HL-60/S4 treated with phorbol 12-myristate 13-acetate at 8.2 ng/mL for 4 days and 3 days (cell line): Measurements from ENCODE around the gene GJB4.

Experiments used
- in situ Hi-C: fragments of 300-500 bp; cut with MboI; formaldehyde crosslinking; loops from 2 replicates; pipeline ENCODE4 v1.15.0; 2022; ENCODE audit warnings: low sequenced_read_pairs

GJB4 gene

DNA sequence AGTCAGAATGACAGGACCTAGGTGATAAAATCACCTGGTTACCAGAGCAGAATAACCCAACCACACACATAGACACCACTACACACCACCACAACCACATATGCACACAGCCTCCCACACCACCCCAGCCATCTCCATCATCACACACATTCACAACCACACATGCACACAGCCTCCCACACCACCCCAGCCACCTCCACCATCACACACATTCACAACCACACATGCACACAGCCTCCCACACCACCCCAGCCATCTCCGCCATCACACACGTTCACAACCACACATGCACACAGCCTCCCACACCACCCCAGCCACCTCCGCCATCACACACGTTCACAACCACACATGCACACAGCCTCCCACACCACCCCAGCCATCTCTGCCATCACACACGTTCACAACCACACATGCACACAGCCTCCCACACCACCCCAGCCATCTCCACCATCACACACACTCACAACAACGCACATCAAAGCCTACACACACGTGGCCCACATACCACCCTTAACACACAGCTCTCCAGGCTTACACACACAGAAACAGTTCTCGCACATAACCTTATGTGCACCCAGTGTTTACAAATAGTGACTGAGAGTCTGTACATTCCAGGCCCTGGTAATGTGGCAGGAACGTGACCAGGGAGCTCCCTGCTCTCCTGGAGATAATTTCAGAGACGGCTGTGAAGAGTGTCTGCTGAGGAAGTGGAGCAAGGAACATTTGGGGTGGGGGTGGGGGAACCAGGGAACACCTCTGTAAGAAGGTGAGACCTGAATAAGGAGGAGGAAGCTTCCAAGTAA, 18.2 kb downstream of the GJB4 start:
- in situ Hi-C loops: no loop called here

DNA sequence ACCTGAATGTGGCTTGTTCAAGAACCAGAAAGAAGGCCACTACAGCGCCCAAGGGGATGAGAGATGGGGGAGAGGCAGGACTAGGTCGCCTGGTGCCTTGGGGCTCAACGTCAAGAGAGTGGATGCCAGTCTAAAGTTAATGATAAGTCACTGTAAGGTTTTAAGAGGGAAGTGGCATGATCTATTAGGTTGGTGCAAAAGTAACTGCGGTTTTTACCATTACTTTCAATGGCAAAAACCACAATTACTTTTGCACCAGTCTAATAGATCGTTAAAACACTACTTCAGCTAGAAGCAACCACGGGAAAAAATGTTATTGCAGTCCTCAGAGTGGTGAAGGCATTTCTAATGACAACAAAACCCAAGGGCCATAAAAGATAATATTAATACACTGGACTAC, 18.8 kb downstream of the GJB4 start:
- in situ Hi-C loops: no loop called here

DNA sequence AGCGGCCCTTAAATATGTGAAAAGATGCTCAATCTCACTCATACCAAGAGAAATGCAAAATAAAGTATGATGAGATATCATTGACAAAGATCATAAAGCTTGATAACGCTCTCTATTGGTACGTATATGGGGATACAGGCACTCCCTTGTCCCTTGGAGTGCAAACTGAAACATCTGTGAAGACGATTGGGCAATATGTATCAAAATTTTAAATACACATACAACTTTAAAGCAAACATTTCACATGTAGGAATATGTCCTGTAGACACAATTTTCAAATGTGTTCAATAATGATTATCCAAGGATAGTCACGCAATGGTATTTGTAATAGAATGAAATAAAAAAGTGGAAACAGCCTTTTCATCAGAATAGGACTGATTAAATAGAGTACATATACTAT, 19.5 kb downstream of the GJB4 start:
- in situ Hi-C loops: no loop called here

DNA sequence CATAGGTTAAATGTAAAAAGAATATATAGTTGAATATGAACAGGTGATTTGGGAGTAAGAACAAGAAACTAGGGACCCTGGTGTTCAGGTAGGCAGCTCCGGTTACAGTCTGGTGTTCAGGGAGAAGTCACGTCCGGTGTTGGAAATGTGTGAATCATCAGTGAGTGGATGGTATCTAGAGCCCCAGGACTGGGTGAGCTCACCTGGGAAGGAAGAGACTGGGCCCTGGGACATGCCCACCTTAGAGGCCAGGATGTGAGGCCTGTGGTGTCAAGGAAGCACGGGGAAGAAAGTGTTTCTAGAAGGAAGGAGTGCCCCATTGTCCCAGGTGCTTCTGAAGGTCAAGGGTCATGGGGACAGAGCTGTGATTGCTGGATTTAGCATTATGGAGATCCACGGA, 20.0 kb downstream of the GJB4 start:
- in situ Hi-C loops: no loop called here

DNA sequence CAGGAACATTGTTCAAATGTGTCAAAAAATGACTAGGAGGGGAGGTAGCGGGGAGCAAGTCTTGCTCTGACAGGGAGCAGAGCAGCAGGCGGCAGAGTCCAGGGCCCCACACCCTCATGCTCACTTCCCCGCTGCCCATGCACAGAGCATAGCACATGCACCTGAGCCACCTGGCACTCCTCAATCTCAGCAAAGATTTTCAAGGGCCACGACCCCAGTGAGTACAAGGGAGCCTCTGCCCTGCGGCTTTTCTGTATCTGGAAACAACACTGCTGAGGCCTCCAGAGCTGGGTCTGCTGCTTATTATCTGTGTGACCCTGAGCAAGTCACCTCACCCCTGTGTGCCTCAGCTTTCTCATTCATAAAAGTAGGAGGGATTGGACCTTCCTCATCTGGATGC, 20.4 kb downstream of the GJB4 start:
- in situ Hi-C loops: no loop called here

DNA sequence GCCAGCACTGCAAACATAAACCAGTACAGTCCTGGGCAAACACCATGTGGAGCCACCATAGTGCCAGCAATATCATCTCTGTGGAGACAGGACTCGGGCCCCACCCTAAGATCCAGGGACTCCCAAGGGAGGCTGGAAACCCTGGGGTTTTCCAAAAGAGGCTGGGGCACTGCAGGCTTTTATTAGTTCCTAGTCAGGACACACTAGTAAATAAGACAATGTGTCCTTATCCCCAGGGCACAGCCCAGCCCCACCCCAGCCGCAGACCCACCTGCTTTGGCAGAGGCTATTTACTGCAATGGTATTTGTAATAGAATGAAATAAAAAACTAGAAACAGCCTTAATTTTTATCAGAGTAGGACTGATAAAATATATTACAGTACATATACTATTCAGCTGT, 21.0 kb downstream of the GJB4 start:
- in situ Hi-C loops: no loop called here

DNA sequence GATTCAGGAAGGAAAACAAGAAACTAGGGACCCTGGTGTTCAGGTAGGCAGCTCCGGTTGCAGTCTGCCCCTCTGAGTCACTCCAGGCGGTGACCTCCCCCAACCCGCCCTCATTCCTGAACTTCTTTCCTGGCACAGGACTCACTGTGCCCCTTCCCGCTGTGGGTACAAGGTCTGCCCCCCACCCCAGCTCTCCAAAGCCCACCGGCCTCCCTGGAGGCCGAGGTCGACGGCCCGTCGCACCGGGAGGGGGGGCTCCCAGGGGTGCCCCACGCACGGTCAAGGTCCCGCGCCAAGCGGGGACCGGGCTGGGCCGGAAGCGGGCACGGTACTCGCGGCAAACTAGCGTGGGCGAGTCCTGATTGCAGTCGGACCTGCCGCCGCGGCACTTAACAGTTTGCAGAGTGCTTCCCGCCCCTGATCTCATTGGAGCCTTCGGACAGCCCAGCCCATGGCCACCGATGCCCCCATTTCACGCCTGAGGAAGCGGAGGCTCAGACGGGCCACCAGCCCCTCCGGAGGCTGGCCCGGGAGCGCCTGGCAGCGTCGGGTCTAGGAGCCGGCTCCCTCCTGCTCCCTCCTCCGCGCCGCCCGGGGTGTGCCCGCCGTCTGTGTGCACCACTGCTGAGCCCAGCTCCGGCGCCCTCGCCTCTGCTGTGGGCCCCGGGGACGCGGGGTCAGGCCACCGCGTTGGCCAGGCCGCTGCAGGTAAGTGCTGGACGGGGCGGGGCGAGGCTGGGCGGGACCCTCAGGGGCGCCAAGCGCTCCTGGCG, 21.7 kb downstream of the GJB4 start, which contains the start of gene GJB3:
GJB3 (plus strand) TSS at position 144 of the 773 bp plus-strand sequence. CDS start 3,549 bp downstream, outside the sequence.
- in situ Hi-C loops: no loop called here

DNA sequence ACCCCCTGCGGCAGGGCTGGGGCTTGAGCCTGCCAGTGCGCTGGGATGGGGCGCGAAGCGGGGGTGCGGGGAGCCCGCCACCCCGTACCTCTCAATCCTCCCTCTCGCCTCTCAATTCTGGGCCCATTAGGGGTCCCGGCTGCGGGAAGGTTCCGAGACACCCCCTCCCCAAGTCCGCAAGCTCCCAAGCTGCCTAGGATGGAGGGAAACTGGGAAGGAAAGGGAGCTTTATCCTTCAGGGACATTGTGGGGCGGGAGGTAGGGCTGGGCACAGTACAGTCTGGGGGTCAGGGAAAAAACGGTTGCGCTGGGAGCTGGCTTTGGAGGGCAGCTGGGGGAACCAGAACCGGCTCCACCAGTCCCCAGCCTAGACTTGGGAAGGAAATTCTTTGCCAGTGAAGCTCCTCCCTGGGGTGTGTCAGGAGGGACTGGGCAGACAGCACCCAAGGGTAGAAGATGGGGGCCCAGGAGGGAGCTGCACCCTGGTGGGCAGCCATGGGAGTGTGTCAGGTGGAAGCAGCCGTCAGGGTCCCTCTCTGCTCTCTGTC, 22.4 kb downstream of the GJB4 start:
- in situ Hi-C loops: no loop called here

DNA sequence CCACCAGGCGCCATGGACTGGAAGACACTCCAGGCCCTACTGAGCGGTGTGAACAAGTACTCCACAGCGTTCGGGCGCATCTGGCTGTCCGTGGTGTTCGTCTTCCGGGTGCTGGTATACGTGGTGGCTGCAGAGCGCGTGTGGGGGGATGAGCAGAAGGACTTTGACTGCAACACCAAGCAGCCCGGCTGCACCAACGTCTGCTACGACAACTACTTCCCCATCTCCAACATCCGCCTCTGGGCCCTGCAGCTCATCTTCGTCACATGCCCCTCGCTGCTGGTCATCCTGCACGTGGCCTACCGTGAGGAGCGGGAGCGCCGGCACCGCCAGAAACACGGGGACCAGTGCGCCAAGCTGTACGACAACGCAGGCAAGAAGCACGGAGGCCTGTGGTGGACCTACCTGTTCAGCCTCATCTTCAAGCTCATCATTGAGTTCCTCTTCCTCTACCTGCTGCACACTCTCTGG, 25.2 kb downstream of the GJB4 start:
- in situ Hi-C loops: no loop called here

DNA sequence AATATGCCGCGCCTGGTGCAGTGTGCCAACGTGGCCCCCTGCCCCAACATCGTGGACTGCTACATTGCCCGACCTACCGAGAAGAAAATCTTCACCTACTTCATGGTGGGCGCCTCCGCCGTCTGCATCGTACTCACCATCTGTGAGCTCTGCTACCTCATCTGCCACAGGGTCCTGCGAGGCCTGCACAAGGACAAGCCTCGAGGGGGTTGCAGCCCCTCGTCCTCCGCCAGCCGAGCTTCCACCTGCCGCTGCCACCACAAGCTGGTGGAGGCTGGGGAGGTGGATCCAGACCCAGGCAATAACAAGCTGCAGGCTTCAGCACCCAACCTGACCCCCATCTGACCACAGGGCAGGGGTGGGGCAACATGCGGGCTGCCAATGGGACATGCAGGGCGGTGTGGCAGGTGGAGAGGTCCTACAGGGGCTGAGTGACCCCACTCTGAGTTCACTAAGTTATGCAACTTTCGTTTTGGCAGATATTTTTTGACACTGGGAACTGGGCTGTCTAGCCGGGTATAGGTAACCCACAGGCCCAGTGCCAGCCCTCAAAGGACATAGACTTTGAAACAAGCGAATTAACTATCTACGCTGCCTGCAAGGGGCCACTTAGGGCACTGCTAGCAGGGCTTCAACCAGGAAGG, 25.8 kb downstream of the GJB4 start:
- in situ Hi-C loops: no loop called here

DNA sequence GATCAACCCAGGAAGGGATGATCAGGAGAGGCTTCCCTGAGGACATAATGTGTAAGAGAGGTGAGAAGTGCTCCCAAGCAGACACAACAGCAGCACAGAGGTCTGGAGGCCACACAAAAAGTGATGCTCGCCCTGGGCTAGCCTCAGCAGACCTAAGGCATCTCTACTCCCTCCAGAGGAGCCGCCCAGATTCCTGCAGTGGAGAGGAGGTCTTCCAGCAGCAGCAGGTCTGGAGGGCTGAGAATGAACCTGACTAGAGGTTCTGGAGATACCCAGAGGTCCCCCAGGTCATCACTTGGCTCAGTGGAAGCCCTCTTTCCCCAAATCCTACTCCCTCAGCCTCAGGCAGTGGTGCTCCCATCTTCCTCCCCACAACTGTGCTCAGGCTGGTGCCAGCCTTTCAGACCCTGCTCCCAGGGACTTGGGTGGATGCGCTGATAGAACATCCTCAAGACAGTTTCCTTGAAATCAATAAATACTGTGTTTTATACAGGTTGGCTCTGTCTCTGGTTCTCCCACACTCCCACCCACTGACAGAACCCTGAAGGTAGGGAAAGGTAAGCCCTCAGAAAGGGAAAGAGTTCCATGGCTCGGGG, 26.4 kb downstream of the GJB4 start:
- in situ Hi-C loops: no loop called here

DNA sequence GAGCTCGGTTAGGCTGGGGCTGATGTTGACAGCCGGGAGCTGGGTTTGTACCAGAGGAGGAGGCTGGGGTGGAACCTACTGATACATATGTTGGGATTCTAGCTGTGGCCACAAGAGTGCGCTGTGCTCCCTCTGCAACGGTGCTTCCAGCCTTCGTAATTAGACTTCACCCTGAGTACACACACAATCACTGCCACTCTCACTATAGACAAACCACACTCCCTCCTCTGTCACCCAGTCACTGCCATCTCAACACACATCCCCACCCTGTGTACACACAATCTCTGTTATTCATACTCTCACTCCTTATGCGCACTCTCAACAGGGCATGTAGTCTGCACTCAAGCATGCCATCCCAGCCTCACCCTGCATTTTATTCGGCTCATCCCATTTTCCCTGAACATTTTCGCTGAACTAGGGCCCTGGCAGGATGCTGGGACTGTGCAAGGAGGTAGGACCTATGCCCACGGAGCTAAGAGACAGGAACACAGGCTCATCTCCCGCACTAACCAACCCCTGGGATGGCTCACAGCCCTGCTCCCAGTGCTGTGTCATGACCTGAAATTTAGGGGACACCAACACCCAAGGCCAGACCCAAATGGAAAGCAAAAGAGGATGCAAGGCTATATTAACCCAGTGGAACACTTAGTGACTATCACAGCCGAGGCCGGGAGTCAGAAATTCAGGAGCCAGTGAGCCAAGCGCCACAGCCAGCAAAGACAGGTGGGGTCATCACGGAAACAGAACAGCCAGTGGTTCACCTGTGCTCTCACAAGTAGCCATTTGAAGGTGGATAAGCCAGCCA, 27.2 kb downstream of the GJB4 start:
- in situ Hi-C loops: no loop called here

DNA sequence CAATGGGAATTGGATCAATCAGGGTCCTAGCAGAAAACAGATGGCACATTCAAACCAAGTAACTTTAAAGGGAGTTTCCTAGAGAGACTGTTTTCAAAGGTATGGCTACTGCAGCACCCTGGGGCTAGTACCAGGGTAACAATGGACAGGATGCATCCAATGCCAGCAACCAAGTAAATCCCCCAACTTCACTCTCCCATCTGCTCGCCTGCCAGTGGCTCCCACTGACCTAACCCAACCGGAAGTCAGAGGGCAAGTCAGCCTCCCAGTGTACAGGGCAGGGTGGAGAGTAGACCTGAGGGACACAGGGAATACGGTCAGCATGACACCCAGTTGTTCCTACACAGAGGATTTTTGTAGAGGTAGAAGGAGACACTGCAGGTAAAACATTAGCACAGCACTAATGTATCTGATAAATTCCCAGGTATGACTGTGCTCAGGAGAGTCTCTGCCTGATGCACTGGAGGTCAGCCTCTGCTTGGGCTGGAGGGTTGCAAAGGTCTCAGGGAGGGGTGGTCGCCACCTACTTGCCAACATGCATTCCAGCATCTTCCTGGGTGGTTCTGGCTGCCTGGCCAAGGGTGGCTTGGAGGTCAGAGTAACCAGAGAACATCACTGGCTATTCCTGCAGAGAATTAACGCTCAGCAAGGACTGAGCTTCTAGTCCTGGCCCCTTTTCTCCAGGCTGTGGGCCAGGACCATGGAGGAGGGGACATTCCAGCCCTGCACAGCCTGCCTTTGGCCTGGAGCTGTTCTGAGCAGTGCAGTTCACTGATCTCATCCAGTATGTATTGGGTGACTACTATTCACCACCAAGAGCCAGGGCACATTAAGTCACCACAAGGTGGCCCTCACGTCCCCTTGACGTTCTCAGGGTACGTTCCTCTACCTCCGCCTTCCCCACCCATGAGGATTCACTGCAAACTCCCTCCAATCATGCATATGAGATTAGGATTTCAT, 28.2 kb downstream of the GJB4 start:
- in situ Hi-C loops: no loop called here

DNA sequence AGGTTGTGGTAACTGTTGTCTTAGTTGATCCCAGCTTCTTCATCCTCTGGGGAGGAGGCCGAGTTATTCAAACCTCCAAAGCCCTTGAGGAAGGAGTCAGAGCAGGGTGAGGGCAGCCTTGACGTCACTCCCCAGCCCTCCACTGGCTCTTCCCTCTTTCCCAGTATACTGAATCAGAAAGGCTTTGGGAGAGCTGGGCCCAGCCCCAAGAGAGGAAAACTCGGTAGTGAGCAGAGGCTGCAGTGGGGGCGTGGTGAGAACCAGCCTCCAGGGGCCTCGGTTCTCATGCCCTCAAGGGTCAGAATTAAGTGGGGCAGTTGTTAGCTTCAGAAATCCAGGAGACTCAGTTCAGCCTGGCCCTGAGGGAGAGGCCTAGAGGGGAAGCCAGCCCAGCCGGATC, 31.4 kb downstream of the GJB4 start:
- in situ Hi-C loops: no loop called here

DNA sequence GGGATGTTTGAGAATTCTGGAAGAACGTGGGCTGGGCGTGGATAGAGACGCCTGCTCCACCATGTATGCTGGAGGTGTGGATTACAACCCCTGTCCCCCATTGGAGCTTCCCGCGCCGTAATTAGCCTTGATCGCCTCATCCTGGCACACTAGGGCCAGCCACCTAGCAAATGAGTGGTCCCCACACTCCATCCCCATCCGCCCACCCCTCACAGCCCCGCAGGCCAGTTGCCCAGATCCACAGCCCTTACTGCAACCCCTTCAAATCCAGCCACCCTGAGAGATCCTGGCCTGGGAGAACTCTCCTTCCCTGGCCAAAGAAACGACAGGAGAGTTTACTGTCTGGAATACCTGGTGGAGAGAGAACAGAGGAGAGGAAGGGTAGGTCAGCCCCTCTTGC, 32.9 kb downstream of the GJB4 start:
- in situ Hi-C loops: no loop called here

DNA sequence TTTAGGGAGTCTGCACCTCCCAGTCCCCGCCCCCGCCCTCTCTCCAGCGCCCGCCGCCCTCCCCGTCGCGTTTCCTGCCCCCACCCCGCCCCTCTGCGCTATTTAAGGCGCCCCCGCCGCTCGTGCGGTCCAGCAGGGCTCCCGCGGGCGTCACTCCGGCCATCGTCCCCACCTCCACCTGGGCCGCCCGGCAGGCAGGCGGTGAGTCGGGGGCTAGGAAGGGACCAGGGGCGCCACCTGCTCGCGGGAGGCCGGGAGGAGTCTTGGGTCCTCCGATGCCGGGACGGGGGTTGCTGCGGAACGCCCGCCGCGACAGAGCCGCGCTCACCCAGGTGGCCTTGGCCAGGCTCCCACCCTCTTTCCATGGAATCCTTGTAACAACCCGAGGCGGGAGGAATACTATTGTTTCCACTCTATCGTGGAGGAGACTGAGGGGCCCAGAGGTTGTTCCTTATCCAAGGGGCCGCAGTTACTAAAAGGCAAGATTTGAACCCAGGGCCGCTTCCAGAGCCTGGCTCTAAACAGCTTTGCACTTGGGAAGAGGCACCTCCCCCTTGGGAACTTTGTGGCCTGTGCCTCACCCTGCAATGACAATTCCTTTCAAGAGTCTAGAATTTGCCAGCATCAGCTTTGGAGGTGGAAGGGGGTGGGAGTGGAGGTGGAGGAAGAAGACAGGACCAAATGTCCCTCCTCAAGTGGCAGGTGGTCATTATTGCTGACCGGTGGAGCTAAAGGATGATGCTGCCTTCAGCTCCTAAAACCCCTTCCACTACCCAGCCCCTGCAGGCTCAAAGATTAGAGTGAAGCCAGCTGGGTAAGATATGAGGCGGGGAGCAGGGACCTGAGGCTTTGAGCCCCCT, 33.6 kb downstream of the GJB4 start, which contains the start of gene GJA4:
GJA4 (plus strand) TSS at position 132 of the 860 bp plus-strand sequence. CDS start 1,215 bp downstream, outside the sequence.
- in situ Hi-C loops: no loop called here

DNA sequence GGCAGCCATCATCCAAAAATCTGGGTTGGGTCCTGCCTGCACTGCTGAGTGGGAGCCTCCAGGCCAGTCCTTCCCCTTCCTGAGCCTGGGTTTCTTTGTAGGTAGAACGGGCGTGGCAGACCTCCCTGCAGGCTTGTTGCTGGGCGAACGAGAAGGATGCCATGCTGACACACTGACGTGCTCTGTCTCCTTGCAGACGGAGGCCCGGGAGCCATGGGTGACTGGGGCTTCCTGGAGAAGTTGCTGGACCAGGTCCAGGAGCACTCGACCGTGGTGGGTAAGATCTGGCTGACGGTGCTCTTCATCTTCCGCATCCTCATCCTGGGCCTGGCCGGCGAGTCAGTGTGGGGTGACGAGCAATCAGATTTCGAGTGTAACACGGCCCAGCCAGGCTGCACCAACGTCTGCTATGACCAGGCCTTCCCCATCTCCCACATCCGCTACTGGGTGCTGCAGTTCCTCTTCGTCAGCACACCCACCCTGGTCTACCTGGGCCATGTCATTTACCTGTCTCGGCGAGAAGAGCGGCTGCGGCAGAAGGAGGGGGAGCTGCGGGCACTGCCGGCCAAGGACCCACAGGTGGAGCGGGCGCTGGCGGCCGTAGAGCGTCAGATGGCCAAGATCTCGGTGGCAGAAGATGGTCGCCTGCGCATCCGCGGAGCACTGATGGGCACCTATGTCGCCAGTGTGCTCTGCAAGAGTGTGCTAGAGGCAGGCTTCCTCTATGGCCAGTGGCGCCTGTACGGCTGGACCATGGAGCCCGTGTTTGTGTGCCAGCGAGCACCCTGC, 34.7 kb downstream of the GJB4 start:
- in situ Hi-C loops: no loop called here
